ENCODE results near the gene SCN8A.

Gene SCN8A

DNA sequence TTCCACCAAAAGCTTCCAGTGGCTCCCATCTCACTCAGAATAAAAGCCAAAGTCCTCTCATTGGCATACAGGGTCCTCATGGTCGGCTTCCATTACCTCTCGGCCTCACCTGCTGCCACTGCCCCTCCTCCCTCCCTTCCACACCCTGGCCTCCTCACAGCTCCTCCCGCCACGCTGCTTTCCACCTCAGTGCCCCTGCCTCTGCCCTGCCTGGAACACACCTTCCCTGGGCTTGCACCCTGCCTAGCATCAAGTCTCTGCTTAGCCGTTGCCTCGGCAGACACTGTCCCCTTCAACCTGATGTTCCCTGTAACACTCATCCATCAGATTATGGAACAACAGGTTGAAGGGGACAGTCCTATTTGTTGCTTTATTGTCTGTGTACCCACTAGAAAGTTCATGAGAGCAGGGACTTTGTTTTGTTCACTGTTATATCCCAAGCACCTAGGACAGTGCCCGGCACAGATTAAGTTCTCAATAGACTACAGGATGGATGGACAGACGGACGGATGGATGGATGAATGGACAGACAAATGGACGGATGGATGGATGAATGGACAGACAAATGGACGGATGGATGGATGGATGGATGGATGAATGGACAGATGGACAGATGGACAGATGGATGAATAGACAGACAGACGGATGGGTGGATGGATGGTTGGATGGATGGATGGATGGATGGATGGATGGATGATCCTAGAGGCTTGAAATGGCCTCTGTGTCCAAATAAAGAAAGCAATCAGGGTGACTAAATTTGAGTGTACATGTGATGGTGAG lies 242.6 kb downstream of the SCN8A start:
- H3K4me3 ChIP-seq (ENCODE audit: low read depth, low read length), result no peak overlapping the region
- TF ChIP-seq, protein P1, sequence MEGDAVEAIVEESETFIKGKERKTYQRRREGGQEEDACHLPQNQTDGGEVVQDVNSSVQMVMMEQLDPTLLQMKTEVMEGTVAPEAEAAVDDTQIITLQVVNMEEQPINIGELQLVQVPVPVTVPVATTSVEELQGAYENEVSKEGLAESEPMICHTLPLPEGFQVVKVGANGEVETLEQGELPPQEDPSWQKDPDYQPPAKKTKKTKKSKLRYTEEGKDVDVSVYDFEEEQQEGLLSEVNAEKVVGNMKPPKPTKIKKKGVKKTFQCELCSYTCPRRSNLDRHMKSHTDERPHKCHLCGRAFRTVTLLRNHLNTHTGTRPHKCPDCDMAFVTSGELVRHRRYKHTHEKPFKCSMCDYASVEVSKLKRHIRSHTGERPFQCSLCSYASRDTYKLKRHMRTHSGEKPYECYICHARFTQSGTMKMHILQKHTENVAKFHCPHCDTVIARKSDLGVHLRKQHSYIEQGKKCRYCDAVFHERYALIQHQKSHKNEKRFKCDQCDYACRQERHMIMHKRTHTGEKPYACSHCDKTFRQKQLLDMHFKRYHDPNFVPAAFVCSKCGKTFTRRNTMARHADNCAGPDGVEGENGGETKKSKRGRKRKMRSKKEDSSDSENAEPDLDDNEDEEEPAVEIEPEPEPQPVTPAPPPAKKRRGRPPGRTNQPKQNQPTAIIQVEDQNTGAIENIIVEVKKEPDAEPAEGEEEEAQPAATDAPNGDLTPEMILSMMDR (conservative IDR thresholded peaks at IDR 0.05; ENCODE audit: low read depth, low read length), result no peak
- no peak for DNase-seq (ENCODE audit: low read depth)

DNA sequence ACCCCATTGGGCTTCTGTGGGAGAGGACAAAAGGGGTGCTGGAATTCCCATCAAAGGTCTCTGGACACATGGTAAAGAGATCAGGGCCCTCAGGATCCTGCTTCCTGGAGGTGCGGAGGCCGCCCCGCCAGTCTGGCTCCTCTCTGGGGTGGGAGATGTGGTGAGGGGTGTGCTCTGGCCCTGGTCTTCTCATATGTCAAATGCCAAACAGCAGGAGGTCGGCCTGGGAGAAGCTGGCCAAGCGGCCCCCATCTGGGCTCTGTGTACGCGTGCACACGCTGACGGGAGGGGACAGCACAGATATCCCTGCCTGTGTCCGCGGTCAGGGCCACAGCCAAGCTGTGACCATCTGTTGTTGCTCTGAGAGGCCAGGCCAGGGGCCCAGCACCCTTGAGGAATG lies 243.4 kb downstream of the SCN8A start:
- TF ChIP-seq, protein P1 (conservative IDR thresholded peaks at IDR 0.05; ENCODE audit: low read depth, low read length), result no peak
- H3K4me3 ChIP-seq (ENCODE audit: low read depth, low read length), result no peak overlapping the region
- no peak for DNase-seq (ENCODE audit: low read depth)

DNA sequence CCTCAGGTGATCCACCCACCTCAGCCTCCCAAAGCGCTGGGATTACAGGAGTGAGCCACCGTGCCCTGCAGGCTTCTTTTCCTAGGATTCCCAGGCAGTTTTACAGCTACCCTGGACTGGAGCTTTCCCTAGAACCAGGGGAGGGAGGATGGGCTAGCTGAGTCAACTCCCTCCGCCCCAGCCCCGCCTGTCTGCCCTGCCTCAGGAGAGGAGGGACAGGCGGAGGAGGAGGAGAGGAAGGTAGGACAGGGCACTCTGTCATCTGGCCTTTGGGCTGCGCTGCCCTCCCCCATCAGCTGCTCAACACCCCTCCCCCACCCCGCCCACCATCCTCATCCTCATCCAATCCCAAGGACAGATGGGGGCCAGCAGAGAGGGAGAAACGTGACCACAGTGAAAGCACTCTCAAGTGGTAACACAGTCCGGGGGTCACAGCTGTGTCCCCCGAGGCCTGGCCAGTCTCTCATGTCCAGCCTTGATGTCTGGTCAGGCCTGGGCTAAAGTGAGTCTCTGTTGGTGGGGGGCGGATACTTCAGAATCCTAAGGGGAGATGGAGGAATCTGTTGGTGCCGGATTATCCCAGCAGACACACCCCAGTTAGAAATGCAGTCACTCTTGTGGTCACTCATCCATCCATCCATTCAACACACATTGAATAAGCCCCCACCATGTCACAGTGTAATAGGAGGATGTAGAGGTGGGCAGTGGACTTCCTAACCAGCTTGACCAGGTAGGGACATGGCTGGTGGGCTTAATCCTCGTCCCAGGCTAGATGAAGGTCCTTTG lies 245.2 kb downstream of the SCN8A start:
- no peak for DNase-seq (ENCODE audit: low read depth)

DNA sequence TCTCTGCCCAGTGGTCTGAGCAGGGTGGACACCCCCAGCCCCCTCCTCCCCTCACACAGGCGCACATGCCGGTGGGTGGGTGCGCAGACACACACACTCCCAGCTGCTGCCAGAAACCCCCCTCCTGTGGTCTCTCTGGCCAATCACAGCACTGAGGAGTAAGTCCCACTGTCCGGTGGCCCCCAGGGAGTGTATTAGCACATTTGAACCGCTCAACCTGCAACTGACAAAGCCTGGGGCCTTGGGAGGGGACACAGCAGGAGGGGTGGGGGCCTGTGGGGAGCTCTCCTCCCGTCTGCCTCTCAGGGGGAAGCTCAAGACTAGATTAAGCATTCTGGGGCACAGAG lies 245.8 kb downstream of the SCN8A start:
- no peak for DNase-seq (ENCODE audit: low read depth)
- H3K4me3 ChIP-seq (ENCODE audit: low read depth, low read length), result no peak overlapping the region
- TF ChIP-seq, protein P1 (conservative IDR thresholded peaks at IDR 0.05; ENCODE audit: low read depth, low read length), result no peak

More for the DNA sequence above, 245.2 kb downstream of the SCN8A start:
- H3K4me3 ChIP-seq (ENCODE audit: low read depth, low read length), result no peak overlapping the region
- TF ChIP-seq, protein P1 (conservative IDR thresholded peaks at IDR 0.05; ENCODE audit: low read depth, low read length), result no peak

DNA sequence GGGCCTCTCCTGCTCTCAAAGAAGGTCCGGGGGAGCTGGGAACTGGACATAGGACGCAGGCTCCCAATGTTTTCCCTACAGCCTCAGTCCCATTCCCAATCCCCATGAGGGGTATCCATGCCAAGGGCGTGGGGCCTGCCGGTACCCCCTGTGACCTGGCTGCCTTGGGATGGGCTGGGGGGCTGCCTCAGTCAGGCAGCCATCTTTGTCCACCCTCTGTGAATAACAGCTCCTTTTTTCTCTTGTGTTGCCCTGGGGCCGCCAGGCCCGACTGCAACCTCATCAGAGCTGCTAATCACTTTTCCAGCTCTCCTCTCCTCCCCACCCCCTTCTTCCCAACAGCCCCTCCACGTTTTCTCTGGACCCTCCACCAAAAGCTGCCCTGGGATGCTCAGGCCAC lies 246.3 kb downstream of the SCN8A start:
- H3K4me3 ChIP-seq (ENCODE audit: low read depth, low read length), result no peak overlapping the region
- TF ChIP-seq, protein P1 (conservative IDR thresholded peaks at IDR 0.05; ENCODE audit: low read depth, low read length), result no peak
- no peak for DNase-seq (ENCODE audit: low read depth)

DNA sequence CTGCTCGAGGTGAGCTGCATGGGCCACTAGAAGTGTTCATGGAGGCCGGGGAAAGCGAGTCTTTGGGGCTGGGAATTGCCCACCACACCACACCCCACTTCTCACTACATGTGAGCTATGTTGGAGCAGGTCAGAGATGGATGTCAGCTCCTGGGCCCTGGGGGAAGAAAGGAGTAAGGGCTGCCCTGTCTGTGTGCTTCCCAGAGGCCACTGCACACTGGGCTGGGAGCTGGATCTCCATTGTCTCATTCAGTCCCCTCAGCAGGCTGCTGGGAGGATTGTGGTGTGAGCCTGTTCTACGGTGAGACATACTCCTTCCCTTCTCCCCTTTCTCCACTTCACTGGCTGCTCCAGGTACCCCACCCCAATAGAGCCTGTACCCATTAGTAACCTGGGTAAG lies 247.0 kb downstream of the SCN8A start:
- H3K4me3 ChIP-seq (ENCODE audit: low read depth, low read length), result no peak overlapping the region
- TF ChIP-seq, protein P1 (conservative IDR thresholded peaks at IDR 0.05; ENCODE audit: low read depth, low read length), result no peak
- no peak for DNase-seq (ENCODE audit: low read depth)

Measured in choroid plexus epithelial cell (primary cell).